Measurements from ENCODE around the gene MAT2A.

- no peak for TF ChIP-seq CTCF (IDR thresholded peaks at IDR 0.05; ENCODE audit: poor library complexity)
- TF ChIP-seq EZH2 (IDR thresholded peaks at IDR 0.05; ENCODE audit: borderline replicate concordance) = no peak
- TF ChIP-seq EZH2phosphoT487 (IDR thresholded peaks at IDR 0.05; ENCODE audit: low read depth, severe bottlenecking, unreplicated experiment) = no peak
Observed at GRCh38 chr2:85577063-85577385, 38.1 kb downstream of the MAT2A start.
